Stimulated activated CD4-positive, alpha-beta T cell treated with anti-CD3 and anti-CD28 coated beads, Interleukin-12 subunit alpha, Interleukin-12 subunit beta, amount 100 ng/mL, for 24 hours (primary cell): ENCODE results near the gene SEMA6B.
"Not testable (repeated sequence)": the region's sequence is repeated elsewhere in the genome, so short reads cannot be mapped to it uniquely, and the experiment has no call there.

ENCODE experiments used
- DNase-seq, 2 experiments: peaks; one replicate each; pipeline ENCODE4 v3.0.0-alpha.2; 2020; ENCODE audit warnings: low read depth in 2 of 2

The SEMA6B gene

DNA sequence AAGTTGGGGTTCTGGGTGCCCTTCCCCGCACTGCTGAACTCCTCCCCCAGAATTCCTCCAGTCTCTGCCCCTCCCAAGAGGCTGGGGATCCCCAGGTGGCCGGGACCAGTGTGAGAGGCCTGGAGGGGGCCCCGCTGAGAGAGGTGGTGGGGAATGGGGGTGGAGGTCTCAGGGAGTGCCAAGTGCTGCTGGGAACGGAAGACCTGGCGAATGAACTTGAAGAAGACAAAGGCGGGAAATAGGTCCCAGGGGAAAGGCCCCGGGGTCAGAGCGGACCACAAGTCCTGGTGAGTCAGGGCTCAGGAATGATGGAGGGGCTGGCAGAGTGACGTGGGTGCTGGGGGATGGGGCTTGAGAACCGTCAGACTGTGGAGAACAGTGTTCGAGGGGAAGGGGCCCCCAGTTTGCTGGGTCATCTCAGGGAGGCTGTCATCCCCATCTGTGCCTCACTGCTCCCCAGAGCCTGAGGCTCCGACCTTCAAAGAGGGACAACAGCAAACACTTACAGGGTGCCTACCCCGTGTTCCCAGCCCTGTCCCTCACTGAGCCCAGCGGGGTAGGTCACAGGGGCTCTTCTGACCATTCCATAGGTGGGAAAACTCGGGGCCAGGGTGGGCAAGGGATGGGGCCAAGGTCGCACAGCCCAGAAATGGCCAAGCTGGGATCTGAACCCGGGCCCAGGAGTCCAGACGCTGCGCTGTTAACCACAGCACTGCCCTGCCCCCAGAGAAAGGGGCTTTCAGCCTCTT lies 16.0 kb upstream of the SEMA6B start:
- no peak for DNase-seq

DNA sequence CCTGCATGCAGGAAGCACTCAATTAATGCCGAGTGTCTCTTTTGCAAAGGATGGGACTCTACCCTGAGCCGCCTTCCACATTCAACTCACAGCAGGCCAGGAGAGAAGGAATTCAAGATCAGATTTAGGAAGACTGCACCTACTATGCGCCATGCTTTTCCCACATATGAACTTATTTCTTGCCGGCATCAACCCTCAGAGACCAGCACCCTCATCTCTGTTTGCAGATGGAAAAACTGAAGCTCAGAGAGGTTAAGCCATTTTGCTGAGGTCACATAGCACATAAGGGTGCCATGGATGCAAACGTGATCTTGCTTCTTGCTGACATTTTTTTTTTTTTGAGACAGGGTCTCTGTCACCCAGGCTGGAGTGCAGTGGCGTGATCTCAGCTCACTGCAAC lies 14.2 kb upstream of the SEMA6B start:
- DNase-seq: no peak

GRCh38 chr19:4571305-4571917 lies 11.9 kb upstream of the SEMA6B start:
- DNase-seq: no peak

DNA sequence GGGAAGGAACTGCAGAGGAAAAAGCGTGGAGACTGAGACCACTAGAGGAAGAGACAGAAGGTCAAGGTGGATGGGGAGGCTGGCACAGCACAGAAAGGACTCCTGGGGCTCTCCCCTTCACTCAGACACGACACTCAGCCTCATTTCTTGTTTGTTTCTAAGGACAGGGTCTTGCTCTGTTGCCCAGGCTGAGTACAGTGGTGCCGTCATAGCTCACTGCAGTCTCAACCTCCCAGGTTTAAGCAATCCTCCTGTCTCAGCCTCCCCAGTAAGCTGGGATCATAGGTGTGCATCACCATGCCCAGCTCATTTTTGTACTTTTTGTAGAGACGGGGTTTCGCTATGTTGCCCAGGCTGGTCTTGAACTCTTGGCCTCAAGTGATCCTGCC lies 11.4 kb upstream of the SEMA6B start:
- no peak for DNase-seq

DNA sequence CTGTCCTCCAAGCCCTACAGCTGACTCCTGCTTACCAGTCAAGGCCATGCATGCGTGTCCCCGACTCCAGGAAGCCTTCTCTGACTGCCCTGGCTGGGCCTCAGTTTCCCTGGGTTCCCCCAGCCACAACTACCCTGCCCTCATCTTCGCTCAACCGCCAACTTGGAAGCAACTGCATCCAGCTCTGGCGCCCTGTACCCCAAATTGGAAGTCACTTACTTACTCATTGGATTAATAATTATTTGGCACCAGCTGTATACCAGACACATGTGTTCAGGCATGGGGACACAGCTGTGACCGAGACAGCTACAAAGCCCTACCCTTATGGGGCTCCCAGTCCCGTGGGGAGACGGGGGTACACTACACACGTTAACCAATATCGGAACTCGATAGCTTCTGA lies 10.9 kb upstream of the SEMA6B start:
- DNase-seq: no peak

GRCh38 chr19:4568886-4569285 lies 9.4 kb upstream of the SEMA6B start:
- no peak for DNase-seq

DNA sequence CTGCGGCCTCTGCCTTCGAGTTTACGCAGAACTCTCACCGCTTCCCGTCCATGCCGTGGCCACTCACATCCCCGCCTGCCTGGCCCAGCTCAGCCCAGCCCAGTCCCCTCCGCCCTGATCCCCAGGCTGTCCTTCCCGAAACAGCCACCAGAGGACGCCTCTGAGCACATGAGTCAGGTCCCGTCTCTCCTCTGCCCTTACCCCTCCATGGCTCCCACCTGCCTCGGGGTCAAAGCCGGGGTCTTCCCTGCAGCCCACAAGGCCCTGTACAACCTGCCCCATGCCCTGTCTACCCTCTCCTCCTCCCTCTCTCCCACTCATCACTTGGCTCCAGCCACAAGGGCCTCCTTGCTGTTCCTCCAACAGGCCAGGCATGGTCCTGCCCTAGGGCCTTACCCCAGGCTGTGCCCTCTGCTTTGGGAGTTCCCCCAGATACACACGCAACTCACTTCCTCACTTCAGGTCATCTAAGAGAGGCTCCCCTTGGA lies 8.1 kb upstream of the SEMA6B start:
- DNase-seq: peak; percentile 32 to 69

GRCh38 chr19:4566402-4567051 lies 7.0 kb upstream of the SEMA6B start:
- DNase-seq: no peak

DNA sequence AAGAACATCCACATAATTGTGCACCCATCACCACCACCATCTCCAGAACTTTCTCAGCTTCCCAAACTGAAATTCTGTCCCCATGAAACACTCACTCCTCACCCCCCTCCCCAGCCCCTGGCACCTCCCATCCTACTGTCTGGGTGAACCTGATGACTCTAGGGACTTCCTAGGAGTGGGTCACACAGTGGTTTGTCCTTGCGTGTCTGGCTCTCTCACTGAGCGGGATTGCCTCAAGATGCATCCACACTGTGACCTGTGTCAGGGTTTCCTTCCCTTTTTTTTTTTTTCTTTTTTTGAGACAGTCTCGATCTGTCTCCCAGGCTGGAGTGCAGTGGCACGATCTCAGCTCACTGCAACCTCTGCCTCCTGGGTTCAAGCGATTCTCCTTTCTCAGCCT lies 4.1 kb upstream of the SEMA6B start:
- not testable (repeated sequence) for DNase-seq

DNA sequence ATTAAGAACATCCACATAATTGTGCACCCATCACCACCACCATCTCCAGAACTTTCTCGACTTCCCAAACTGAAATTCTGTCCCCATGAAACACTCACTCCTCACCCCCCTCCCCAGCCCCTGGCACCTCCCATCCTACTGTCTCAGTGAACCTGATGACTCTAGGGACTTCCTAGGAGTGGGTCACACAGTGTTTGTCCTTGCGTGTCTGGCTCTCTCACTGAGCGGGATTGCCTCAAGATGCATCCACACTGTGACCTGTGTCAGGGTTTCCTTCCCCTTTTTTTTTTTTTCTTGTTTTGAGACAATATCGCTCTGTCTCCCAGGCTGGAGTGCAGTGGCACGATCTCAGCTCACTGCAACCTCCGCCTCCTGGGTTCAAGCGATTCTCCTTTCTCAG lies 2.6 kb upstream of the SEMA6B start:
- not testable (repeated sequence) for DNase-seq

DNA sequence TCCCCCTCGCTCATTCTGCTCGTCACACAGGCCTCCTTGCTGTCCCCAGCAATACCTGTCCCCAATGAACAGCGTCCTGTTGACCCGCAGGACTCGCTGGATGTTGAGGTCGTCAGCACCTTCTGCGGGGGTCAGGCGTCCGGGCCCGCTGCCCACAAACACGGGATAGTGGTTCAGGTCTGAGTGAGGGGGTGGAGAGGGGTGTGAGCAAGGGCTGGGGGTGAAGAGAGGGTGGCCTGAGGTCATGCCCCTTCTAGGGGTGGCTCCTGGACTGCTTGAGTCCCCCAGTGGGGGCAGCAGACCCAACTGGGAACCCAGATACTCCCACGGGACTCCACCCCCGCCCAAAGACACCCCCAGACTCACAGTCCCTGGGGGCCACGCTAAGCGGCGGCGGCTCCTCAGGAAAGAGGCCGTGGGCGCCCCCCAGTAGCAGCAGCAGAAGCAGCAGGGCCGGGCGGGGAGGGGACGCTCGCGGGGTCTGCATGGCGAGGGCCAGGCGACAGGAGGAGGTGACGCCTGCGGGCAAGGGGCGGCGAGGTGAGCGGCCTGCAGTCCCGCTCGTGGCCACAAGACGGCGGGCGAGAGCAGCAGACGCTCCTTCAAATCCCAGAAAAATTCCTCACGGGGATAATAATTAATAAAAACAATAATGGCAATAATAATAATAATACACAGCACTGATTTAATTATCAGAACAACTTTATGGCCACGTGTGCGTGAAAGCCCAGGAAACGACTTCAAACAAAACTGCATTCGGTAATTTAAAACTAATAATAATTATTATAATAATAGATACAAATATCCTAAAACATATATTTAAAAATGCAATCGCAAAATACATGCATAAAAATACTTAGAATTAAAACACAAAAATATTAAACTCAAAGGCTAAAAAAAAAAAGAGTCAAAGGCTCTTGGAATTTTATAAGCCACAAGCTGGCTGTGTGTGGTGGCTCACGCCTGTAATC lies 1.2 kb downstream of the SEMA6B start:
- DNase-seq: peak in 1 of 2 experiments; percentile 21

GRCh38 chr19:4557144-4557970 lies 2.1 kb downstream of the SEMA6B start:
- no peak for DNase-seq

GRCh38 chr19:4556597-4557127 lies 2.8 kb downstream of the SEMA6B start:
- DNase-seq: peak in 1 of 2 experiments; percentile 23

DNA sequence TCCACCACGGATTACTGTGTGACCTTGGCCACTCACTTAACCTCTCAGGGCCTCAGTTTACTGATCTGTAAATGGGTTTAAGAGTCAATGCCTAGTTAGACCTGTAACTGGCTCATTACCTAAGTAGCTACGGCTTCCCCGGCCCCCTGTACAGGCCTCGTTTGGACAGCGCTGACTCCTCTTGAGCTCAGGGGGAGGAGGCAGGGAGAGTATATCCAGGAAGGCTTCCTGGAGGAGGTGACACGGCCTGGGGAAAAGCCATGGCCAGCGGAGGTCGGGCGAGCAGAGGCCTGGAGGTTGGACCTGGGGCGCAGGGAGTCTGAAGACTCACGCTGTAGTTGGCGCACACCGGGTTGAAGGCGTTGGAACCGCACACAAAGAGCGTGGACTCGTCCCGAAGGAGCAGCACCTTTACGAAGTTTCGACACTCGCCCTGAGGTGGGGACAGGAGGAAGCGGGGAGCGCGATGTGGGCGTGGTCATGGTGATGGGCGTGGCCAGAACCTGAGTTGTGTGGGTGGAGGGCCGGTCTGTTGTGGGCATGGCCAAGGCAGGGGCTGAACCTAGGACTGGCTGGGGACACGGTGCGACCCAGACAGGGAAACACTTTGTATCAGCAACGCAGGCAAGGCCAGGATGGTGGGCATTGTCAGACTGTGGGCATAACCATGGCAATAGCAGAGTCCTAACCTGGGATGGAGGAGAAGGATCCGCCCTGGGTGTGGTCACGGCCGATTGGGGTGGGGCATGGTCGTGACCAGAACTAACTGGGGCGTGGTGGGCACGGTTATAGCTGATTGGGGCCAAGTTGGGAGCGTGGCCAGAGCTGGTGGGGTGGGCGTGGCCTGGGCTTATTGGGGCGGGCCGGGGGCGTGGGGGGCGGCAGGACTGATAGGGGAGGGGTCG lies 3.6 kb downstream of the SEMA6B start:
- no peak for DNase-seq

DNA sequence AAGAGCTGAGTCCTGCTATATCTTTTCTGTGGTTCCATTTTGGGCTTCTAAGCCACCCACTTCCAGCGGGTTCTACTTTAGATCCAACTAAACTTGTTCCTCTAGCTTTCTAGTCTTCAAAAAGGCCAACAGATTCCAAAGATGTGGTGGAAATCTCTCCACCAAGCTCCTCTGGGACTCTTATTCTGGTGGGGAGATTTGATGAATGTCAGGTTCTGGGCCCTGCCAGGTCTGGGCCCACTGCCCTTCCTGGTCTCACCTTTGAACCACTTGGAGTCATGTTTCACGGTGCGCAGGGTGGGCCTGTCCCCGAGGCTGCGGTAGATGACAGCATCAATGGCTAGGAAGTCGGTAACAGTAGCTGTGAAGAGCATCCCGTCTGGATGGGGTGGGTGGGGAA lies 4.8 kb downstream of the SEMA6B start:
- DNase-seq: no peak

DNA sequence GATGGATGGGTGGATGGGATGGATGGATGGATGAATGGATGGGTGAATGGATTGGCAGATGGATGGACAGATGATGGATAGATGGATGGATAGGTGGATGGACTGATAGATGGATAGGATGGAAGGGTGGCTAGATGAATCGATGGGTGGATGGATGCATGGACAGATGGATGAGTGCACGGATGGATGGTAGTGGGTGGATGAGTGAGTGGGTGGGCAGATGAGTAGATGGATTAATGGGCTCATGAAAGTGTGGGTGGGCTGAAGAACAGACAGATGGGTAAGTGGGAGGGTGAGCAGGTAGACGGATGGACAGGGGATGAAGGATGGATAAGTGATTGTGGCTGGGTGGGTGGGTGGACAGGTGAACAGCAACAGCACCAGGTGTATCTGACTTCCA lies 5.7 kb downstream of the SEMA6B start:
- no peak for DNase-seq

- no peak for DNase-seq
These were observed 6.3 kb downstream of the SEMA6B start for GRCh38 chr19:4553092-4553695.

DNA sequence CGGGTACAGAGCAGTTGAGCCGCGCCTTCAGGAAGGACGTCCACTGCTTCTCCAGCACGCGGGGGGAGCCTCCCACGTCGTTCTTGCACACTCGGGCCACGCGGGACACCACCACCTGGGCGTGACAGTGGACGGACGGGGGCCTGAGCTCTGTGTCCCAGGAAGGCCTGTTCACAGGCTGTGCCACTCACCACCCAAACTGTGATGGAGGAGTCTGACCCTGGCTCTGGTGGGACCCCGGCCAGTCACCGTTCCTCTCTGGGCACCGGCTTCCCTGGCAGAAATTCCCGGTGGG lies 7.0 kb downstream of the SEMA6B start:
- no peak for DNase-seq

- no peak for DNase-seq
These were observed 8.9 kb downstream of the SEMA6B start for GRCh38 chr19:4550479-4551050.
